K562 (cell line): ENCODE data around the gene RAI1. TPM values are rescaled to one million over a fixed set of nuclear protein-coding genes. Genes with fewer than 3 reads are reported as not detected.

Source experiments
- ATAC-seq: fragments of 200-7000 bp; cut with Tn5 transposase; 3 replicates; pipeline ENCODE4 v1.9.1; 2020; ENCODE audit warnings: moderate library complexity
- BruUV-seq: library from RNA; stranded (reverse); fragments of 400-500 nt; replicated peaks from 2 replicates; lab custom pipeline; 2021; lab: Mats Ljungman, UMichigan
- CTCF ChIA-PET: fragments of 300-600 bp; formaldehyde crosslinking; extraction: SDS; loops from one replicate; lab custom pipeline; 2021; ENCODE audit warnings: low intra/inter-chr PET ratio; lab: Yijun Ruan, JAX
- POLR2A ChIA-PET: fragments of 300-600, 350-650 bp; sonication (Branson Sonifier 250); formaldehyde crosslinking; extraction: SDS; loops from one replicate; lab custom pipeline; 2021; ENCODE audit warnings: antibody characterized with exemption, inconsistent platforms; lab: Yijun Ruan, JAX
- DNase-seq, 4 experiments: peaks; one replicate each; pipeline versions ENCODE4 v3.0.0 to v3.0.0-alpha.2; 2011 to 2018; ENCODE audit warnings: low spot score in 3 of 4, mixed read lengths in 3 of 4; ENCODE audit errors: extremely low read depth in 1 of 4
- FAIRE-seq: peaks from 2 replicates; lab custom pipeline; 2011; peaks lifted over from hg19 to GRCh38; lab: Jason Lieb, UNC
- H2AFZ ChIP-seq: 2 replicates; pipeline ENCODE4 v1.6.0; 2011; ENCODE audit warnings: low read depth, low read length, control low read depth, inconsistent platforms
- H3K27ac ChIP-seq: fragments of 200-600 bp; 3 replicates; pipeline ENCODE4 v1.8.0; 2011; ENCODE audit warnings: low read depth, mild to moderate bottlenecking, control low read depth, inconsistent platforms, low read length, moderate library complexity, mixed read lengths; ENCODE audit errors: extremely low read depth
- H3K27me3 ChIP-seq, 2 experiments: fragments of 300-600 bp in 1 of 2; 2 replicates in 1 of 2; 3 replicates in 1 of 2; pipeline versions ENCODE4 v1.6.0 to v1.8.0; 2011; ENCODE audit warnings: inconsistent platforms in 2 of 2, low read length in 2 of 2, mild to moderate bottlenecking in 1 of 2, mixed read lengths in 1 of 2, moderate library complexity in 1 of 2; ENCODE audit not compliant: control insufficient read depth in 2 of 2, insufficient read depth in 2 of 2
- H3K36me3 ChIP-seq: fragments of 300-600 bp; 3 replicates; pipeline ENCODE4 v1.8.0; 2011; ENCODE audit warnings: mild to moderate bottlenecking, low read length, inconsistent platforms; ENCODE audit not compliant: control insufficient read depth, insufficient read depth
- H3K4me1 ChIP-seq, 2 experiments: fragments of 200-600 bp in 1 of 2; replicated peaks in 1 of 2; 2 replicates in 1 of 2; 3 replicates in 1 of 2; pipeline versions ENCODE4 v1.5.1 to v1.8.0; 2011; ENCODE audit warnings: inconsistent platforms in 2 of 2, low read length in 2 of 2, mild to moderate bottlenecking in 1 of 2, mixed read lengths in 1 of 2, moderate library complexity in 1 of 2; ENCODE audit not compliant: control insufficient read depth in 2 of 2, insufficient read depth in 2 of 2
- H3K4me2 ChIP-seq: 2 replicates; pipeline ENCODE4 v1.6.1; 2011; ENCODE audit warnings: low read length, control low read depth, inconsistent platforms, mixed read lengths; ENCODE audit not compliant: insufficient read depth
- H3K4me3 ChIP-seq: fragments of 200-600 bp; sonication (generic), shearing (Covaris generic); 2 replicates; pipeline ENCODE4 v1.5.1; 2016; ENCODE audit warnings: control low read depth, inconsistent platforms
- H3K79me2 ChIP-seq: fragments of 200-600 bp; 3 replicates; pipeline ENCODE4 v1.8.0; 2011; ENCODE audit warnings: low read length, inconsistent platforms; ENCODE audit not compliant: control insufficient read depth, insufficient read depth
- H3K9ac ChIP-seq, 2 experiments: 2 replicates each; pipeline versions ENCODE4 v1.6.0 to v1.6.1; 2011; ENCODE audit warnings: low read depth in 2 of 2, low read length in 2 of 2, control low read depth in 1 of 2, inconsistent platforms in 1 of 2, mild to moderate bottlenecking in 1 of 2, mixed read lengths in 1 of 2; ENCODE audit not compliant: insufficient read depth in 1 of 2
- H3K9me1 ChIP-seq: one replicate; pipeline ENCODE4 v1.6.0; 2011; ENCODE audit warnings: inconsistent platforms, mild to moderate bottlenecking, low read length, moderate library complexity; ENCODE audit not compliant: control insufficient read depth, insufficient read depth
- H3K9me3 ChIP-seq: replicated peaks from 2 replicates; pipeline ENCODE4 v1.5.1; 2011; ENCODE audit warnings: low read depth, low read length, inconsistent platforms; ENCODE audit not compliant: control insufficient read depth, insufficient read depth
- H4K20me1 ChIP-seq: replicated peaks from 2 replicates; pipeline ENCODE4 v1.6.1; 2011; ENCODE audit warnings: low read length, inconsistent platforms, mixed read lengths; ENCODE audit not compliant: control insufficient read depth, insufficient read depth
- WGBS: fragments of 100-300 bp; shearing (Covaris generic); methylation state at CpG from one replicate; pipeline ENCODE4 v1.1.6; 2016; ENCODE audit warnings: low coverage, mixed read lengths; ENCODE audit not compliant: insufficient coverage; ENCODE audit errors: missing lambda C conversion rate; 5-methylcytosine and 5-hydroxymethylcytosine counted together
- in situ Hi-C: fragments of 300-500 bp; cut with MboI; formaldehyde crosslinking; loops from 4 replicates; pipeline ENCODE4 v1.15.0; 2018; ENCODE audit warnings: inconsistent platforms, mixed read lengths
- intact Hi-C: fragments of 100-400 bp; cut with micrococcal nuclease; formaldehyde crosslinking; loops from 2 replicates; pipeline ENCODE4 v1.14.2; 2022
- polyA plus RNA-seq, 8 experiments: library from polyadenylated mRNA; depleted of rRNA in 4 of 8; stranded (reverse) in 5 of 8; unstranded in 3 of 8; fragments of >200 nt; fragmentation: Nextera tagmentation in 2 of 8; fragmentation: Illumina TruSeq in 1 of 8; extraction: Ambion mirVana in 2 of 8; extraction: Trizol in 1 of 8; gene quantifications; 2 replicates each; pipeline versions ENCODE4 v1.2.1 to v1.2.3, GENCODE V29; 2011 to 2014; ENCODE audit warnings: inconsistent platforms in 1 of 8, missing spikeins in 1 of 8
- total RNA-seq, 7 experiments: library from RNA; depleted of rRNA in 6 of 7; stranded (reverse); fragments of >200 nt in 6 of 7; fragmentation: Illumina TruSeq in 2 of 7; extraction: Trizol in 2 of 7; gene quantifications; 2 replicates each; pipeline versions ENCODE4 v1.2.1 to v1.2.3, GENCODE V29; 2011 to 2021; ENCODE audit warnings: low replicate concordance in 1 of 7
- TF ChIP-seq, protein P1 (sequence below): sonication (generic); formaldehyde crosslinking; IDR thresholded peaks from 2 replicates; pipeline ENCODE4 v1.8.1; 2023; ENCODE audit warnings: mild to moderate bottlenecking, missing genetic modification reagents
- TF ChIP-seq, protein P2 (sequence below): fragments of 450-650 bp; IDR thresholded peaks from 2 replicates; pipeline ENCODE4 v1.6.1; 2018; ENCODE audit not compliant: partially characterized antibody

The RAI1 gene
- total and polyA plus RNA-seq, 9 of the 15 experiments (the other 6 are each of a cell fraction or from before 2014, with no cell fraction given) = 0.68 to 19.9 (median 5.5) TPM

DNA sequence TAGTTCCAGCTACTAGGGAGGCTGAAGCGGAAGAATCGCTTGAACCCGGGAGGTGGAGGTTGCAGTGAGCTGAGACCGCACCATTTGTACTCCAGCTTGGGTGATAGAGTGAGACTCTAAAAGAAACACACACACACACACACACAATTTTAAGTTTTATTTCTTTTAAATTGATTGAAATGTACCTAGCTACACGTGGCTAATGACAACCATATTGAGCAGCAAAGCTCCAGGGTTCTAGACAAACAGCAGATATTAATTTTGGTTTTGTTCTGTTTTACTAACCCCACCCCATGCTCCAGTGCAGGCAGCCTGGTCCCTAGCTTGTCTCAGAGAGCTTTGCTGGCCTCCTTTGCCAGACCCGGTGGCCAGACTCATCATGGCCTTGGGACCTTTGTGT is 16.0 kb upstream of the RAI1 start:
- H3K4me1 ChIP-seq = peaks cover 9 to 28% of the 10 kb centered on the region in 2 experiments; a peak in 4 of 5 replicates
- no peak overlapping the region for H2AFZ ChIP-seq
- no TSS peak for BruUV-seq
- FAIRE-seq (no peak), ATAC-seq (no peak), DNase-seq (no peak)
- no peaks in the 10 kb centered on the region for H3K36me3 ChIP-seq
- no peak overlapping the region for H3K27ac ChIP-seq
- in situ Hi-C loops = no loop called here
- no peak overlapping the region for H3K9ac ChIP-seq
- H3K4me2 ChIP-seq = no peak overlapping the region
- no peaks in the 10 kb centered on the region for H3K79me2 ChIP-seq
- H3K9me1 ChIP-seq = no peaks in the 10 kb centered on the region
- H4K20me1 ChIP-seq = no peaks in the 10 kb centered on the region
- TF ChIP-seq, protein P1, sequence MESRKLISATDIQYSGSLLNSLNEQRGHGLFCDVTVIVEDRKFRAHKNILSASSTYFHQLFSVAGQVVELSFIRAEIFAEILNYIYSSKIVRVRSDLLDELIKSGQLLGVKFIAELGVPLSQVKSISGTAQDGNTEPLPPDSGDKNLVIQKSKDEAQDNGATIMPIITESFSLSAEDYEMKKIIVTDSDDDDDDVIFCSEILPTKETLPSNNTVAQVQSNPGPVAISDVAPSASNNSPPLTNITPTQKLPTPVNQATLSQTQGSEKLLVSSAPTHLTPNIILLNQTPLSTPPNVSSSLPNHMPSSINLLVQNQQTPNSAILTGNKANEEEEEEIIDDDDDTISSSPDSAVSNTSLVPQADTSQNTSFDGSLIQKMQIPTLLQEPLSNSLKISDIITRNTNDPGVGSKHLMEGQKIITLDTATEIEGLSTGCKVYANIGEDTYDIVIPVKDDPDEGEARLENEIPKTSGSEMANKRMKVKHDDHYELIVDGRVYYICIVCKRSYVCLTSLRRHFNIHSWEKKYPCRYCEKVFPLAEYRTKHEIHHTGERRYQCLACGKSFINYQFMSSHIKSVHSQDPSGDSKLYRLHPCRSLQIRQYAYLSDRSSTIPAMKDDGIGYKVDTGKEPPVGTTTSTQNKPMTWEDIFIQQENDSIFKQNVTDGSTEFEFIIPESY (CRISPR knock-in tag) = no peak
- TF ChIP-seq, protein P2, sequence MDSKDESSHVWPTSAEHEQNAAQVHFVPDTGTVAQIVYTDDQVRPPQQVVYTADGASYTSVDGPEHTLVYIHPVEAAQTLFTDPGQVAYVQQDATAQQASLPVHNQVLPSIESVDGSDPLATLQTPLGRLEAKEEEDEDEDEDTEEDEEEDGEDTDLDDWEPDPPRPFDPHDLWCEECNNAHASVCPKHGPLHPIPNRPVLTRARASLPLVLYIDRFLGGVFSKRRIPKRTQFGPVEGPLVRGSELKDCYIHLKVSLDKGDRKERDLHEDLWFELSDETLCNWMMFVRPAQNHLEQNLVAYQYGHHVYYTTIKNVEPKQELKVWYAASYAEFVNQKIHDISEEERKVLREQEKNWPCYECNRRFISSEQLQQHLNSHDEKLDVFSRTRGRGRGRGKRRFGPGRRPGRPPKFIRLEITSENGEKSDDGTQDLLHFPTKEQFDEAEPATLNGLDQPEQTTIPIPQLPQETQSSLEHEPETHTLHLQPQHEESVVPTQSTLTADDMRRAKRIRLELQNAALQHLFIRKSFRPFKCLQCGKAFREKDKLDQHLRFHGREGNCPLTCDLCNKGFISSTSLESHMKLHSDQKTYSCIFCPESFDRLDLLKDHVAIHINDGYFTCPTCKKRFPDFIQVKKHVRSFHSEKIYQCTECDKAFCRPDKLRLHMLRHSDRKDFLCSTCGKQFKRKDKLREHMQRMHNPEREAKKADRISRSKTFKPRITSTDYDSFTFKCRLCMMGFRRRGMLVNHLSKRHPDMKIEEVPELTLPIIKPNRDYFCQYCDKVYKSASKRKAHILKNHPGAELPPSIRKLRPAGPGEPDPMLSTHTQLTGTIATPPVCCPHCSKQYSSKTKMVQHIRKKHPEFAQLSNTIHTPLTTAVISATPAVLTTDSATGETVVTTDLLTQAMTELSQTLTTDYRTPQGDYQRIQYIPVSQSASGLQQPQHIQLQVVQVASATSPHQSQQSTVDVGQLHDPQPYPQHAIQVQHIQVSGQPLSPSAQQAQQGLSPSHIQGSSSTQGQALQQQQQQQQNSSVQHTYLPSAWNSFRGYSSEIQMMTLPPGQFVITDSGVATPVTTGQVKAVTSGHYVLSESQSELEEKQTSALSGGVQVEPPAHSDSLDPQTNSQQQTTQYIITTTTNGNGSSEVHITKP = peak; percentile 65
- no peaks in the 10 kb centered on the region for H3K27me3 ChIP-seq
- H3K4me3 ChIP-seq = no peak overlapping the region
- intact Hi-C loops = no loop called here
- ChIA-PET POLR2A (interaction anchor here (0.6 to 0.8 kb wide), 2 partner anchors 10 to 95 kb away, joined by 3 to 6 read pairs; no protein-coding TSS in a partner anchor), CTCF (no interaction called here)
- no peaks in the 10 kb centered on the region for H3K9me3 ChIP-seq
- 55% methylated on average over 5 of the region's 6 CpGs for WGBS
